Ishikawa (cell line): ENCODE data around the gene CREBRF.

Experiments
- CEBPB ChIP-seq: IDR thresholded peaks from 2 replicates; pipeline ENCODE4 v1.6.1; 2012
- FOXM1 ChIP-seq: IDR thresholded peaks from 2 replicates; pipeline ENCODE4 v1.6.1; 2012; ENCODE audit warnings: low read depth, borderline replicate concordance
- NFIC ChIP-seq: IDR thresholded peaks from 2 replicates; pipeline ENCODE4 v1.6.1; 2012
- TF ChIP-seq, protein P1 (sequence below): IDR thresholded peaks from 2 replicates; pipeline ENCODE4 v1.6.1; 2012

DNA sequence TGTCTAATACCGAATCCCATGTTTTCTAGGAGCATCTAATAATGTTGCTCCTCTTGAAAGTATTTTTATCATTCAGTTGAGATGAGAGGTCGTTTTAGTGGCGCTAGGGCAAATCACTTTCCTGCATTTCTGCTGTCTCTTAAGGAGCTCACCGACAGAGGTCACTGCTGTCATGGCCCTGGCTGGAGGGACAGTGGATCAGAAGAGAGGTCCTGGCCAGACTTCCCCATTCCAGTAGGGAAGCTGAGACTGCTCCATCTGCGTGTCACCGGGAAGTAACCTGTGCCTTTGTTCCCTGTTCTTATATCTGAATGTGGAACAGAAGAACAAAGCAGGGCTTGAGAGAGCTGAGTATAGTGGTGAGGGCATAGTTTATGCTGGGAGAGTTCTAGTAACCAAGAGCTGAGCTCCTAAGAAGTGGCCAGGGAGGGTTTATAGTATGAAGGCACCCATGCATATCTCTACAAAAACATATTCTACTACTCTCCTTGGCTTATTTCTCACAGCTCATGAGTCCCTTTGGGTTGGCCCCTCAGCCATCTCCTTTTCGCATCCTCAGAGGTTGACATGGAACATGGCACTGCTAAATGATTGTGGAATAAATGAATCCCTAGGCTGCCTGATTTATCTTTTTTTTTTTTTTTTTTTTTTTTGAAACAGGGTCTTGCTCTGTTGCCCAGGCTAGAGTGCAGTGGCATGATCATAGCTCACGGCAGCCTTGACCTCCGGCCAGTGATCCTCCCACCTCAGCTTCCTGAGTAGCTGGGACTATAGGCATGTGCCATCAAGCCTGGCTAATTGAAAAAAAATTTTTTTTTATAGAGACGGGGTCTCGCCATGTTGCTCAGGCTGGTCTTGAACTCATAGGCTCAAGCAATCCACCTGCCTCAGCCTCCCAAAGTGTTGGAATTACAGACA is 45.3 kb upstream of the CREBRF start:
- TF ChIP-seq FOXM1: no peak
- TF ChIP-seq CEBPB: no peak
- TF ChIP-seq, protein P1, sequence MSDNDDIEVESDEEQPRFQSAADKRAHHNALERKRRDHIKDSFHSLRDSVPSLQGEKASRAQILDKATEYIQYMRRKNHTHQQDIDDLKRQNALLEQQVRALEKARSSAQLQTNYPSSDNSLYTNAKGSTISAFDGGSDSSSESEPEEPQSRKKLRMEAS: no peak
- TF ChIP-seq NFIC: no peak
